Keratinocyte (primary cell): ENCODE measurements around the gene MRTO4. TPM values are rescaled to one million over a fixed set of nuclear protein-coding genes. Genes with fewer than 3 reads are reported as not detected.
"Not testable (repeated sequence)": the region's sequence is repeated elsewhere in the genome, so short reads cannot be mapped to it uniquely, and the experiment has no call there.

ENCODE experiments used
- DNase-seq: peaks from one replicate; pipeline ENCODE4 v3.0.0-alpha.2; 2011; ENCODE audit warnings: low read depth, missing footprints, low spot score
- FAIRE-seq: peaks from 2 replicates; lab custom pipeline; 2011; peaks lifted over from hg19 to GRCh38; lab: Jason Lieb, UNC
- H2AFZ ChIP-seq: 2 replicates; pipeline ENCODE4 v1.6.0; 2012; ENCODE audit warnings: low read length, control low read depth, inconsistent platforms; ENCODE audit not compliant: control insufficient read depth
- H3K27ac ChIP-seq: 2 replicates; pipeline ENCODE4 v1.5.1; 2011; ENCODE audit warnings: low read length; ENCODE audit not compliant: control insufficient read depth, insufficient read depth
- H3K27me3 ChIP-seq: 3 replicates; pipeline ENCODE4 v1.6.0; 2011; ENCODE audit warnings: low read length; ENCODE audit not compliant: control insufficient read depth, insufficient read depth; ENCODE audit errors: extremely low read depth
- H3K36me3 ChIP-seq, 2 experiments: 2 replicates in 1 of 2; 3 replicates in 1 of 2; pipeline ENCODE4 v1.5.1; 2011; ENCODE audit warnings: low read length in 2 of 2, mild to moderate bottlenecking in 1 of 2; ENCODE audit not compliant: control insufficient read depth in 2 of 2, insufficient read depth in 2 of 2; ENCODE audit errors: extremely low read depth in 1 of 2
- H3K4me1 ChIP-seq: 3 replicates; pipeline ENCODE4 v1.5.1; 2011; ENCODE audit warnings: low read length; ENCODE audit not compliant: control insufficient read depth, insufficient read depth; ENCODE audit errors: extremely low read depth
- H3K4me2 ChIP-seq: 3 replicates; pipeline ENCODE4 v1.6.0; 2011; ENCODE audit warnings: low read depth, low read length; ENCODE audit not compliant: control insufficient read depth, insufficient read depth; ENCODE audit errors: extremely low read depth
- H3K4me3 ChIP-seq, 3 experiments: fragments of 200-600 bp in 1 of 3; sonication (generic) in 1 of 3; 2 replicates in 2 of 3; 3 replicates in 1 of 3; pipeline ENCODE4 v1.5.1; 2011 to 2016; ENCODE audit warnings: low read length in 3 of 3, mild to moderate bottlenecking in 3 of 3, control low read depth in 2 of 3, inconsistent platforms in 1 of 3, low read depth in 1 of 3, mixed read lengths in 1 of 3, mixed run types in 1 of 3, moderate library complexity in 1 of 3; ENCODE audit not compliant: control insufficient read depth in 2 of 3, insufficient read depth in 2 of 3; ENCODE audit errors: extremely low read depth in 1 of 3
- H3K79me2 ChIP-seq: 2 replicates; pipeline ENCODE4 v1.6.0; 2012; ENCODE audit warnings: low read length; ENCODE audit not compliant: control insufficient read depth, insufficient read depth
- H3K9ac ChIP-seq: 3 replicates; pipeline ENCODE4 v1.6.0; 2011; ENCODE audit warnings: low read length; ENCODE audit not compliant: control insufficient read depth, insufficient read depth; ENCODE audit errors: extremely low read depth
- H3K9me1 ChIP-seq: 3 replicates; pipeline ENCODE4 v1.6.0; 2011; ENCODE audit warnings: low read length; ENCODE audit not compliant: control insufficient read depth, insufficient read depth; ENCODE audit errors: extremely low read depth
- H3K9me3 ChIP-seq: 2 replicates; pipeline ENCODE4 v1.5.1; 2012; ENCODE audit warnings: low read depth, low read length; ENCODE audit not compliant: control insufficient read depth
- H4K20me1 ChIP-seq: 3 replicates; pipeline ENCODE4 v1.6.0; 2011; ENCODE audit warnings: low read length; ENCODE audit not compliant: control insufficient read depth, insufficient read depth; ENCODE audit errors: extremely low read depth
- CTCF ChIP-seq, 3 experiments: IDR thresholded peaks in 1 of 3; conservative IDR thresholded peaks in 1 of 3; optimal IDR thresholded peaks in 1 of 3; 2 replicates in 2 of 3; 3 replicates in 1 of 3; pipeline versions ENCODE3 to v1.5.1; 2011; ENCODE audit warnings: low read length in 3 of 3, mild to moderate bottlenecking in 3 of 3, moderate library complexity in 2 of 3, control low read depth in 1 of 3, inconsistent platforms in 1 of 3; ENCODE audit not compliant: insufficient read depth in 2 of 3; ENCODE audit errors: extremely low read depth in 1 of 3
- EZH2 ChIP-seq: IDR thresholded peaks from one replicate; pipeline ENCODE4 v1.6.1; 2012; ENCODE audit warnings: inconsistent platforms, mild to moderate bottlenecking, low read length, moderate library complexity
- dilution Hi-C: fragments of 300-500 bp; cut with MboI; formaldehyde crosslinking; loops from one replicate; pipeline ENCODE4 v1.7.0; 2020; ENCODE audit warnings: low sequenced_read_pairs; ENCODE audit not compliant: extremely low pct_ligation_motif_present
- polyA plus RNA-seq, 5 experiments: library from polyadenylated mRNA; depleted of rRNA in 3 of 5; stranded (reverse) in 3 of 5; stranded (forward) in 1 of 5; unstranded in 1 of 5; fragments of >200 nt; gene quantifications; 1 replicate in 1 of 5; 2 replicates in 3 of 5; 3 replicates in 1 of 5; pipeline versions ENCODE4 v1.2.1 to v1.2.3, GENCODE V29; 2011 to 2012; ENCODE audit warnings: missing spikeins in 2 of 5, low read depth in 1 of 5, low replicate concordance in 1 of 5

Gene MRTO4
- polyA plus RNA-seq, 1 donor (not counting 4 experiments of a cell fraction or from before 2014, with no cell fraction given): 50.2 TPM

GRCh38 chr1:19229229-19229628 lies 22.4 kb upstream of the MRTO4 start:
- Histone ChIP-seq H2AFZ (no peak overlapping the region), H4K20me1 (no peaks in the 10 kb centered on the region), H3K4me2 (no peak overlapping the region), H3K79me2 (no peaks in the 10 kb centered on the region), H3K9ac (no peak overlapping the region), H3K9me3 (no peaks in the 10 kb centered on the region), H3K4me3 (no peak overlapping the region), H3K9me1 (no peaks in the 10 kb centered on the region), H3K27ac (no peak overlapping the region), H3K4me1 (no peaks in the 10 kb centered on the region), H3K36me3 (peaks cover 40 to 47% of the 10 kb centered on the region in 2 experiments), H3K27me3 (no peaks in the 10 kb centered on the region)
- DNase-seq: no peak
- dilution Hi-C loops: no loop called here
- no peak for FAIRE-seq
- TF ChIP-seq CTCF (optimal IDR thresholded peaks at IDR 0.05 in 1 of 3, IDR thresholded peaks at IDR 0.05 in 1 of 3, conservative IDR thresholded peaks at IDR 0.05 in 1 of 3; ENCODE audit: extremely low read depth in 1 of 3, insufficient read depth in 2 of 3, low read length in 3 of 3): no peak

- no peaks in the 10 kb centered on the region for H3K9me1 ChIP-seq
- dilution Hi-C loops: no loop called here
- H2AFZ ChIP-seq: no peak overlapping the region
- H3K36me3 ChIP-seq: peaks cover 40 to 42% of the 10 kb centered on the region in 2 experiments
- H3K27ac ChIP-seq: no peak overlapping the region
- no peak for FAIRE-seq
- H3K9me3 ChIP-seq: no peaks in the 10 kb centered on the region
- TF ChIP-seq CTCF (optimal IDR thresholded peaks at IDR 0.05 in 1 of 3, IDR thresholded peaks at IDR 0.05 in 1 of 3, conservative IDR thresholded peaks at IDR 0.05 in 1 of 3; ENCODE audit: extremely low read depth in 1 of 3, insufficient read depth in 2 of 3, low read length in 3 of 3) (no peak), EZH2 (no peak)
- H4K20me1 ChIP-seq: no peaks in the 10 kb centered on the region
- DNase-seq: no peak
- no peak overlapping the region for H3K4me2 ChIP-seq
- no peaks in the 10 kb centered on the region for H3K27me3 ChIP-seq
- H3K9ac ChIP-seq: no peak overlapping the region
- H3K79me2 ChIP-seq: no peaks in the 10 kb centered on the region
- H3K4me3 ChIP-seq: no peak overlapping the region
- H3K4me1 ChIP-seq: no peaks in the 10 kb centered on the region
Measured at GRCh38 chr1:19229828-19230325, 21.7 kb upstream of the MRTO4 start.

GRCh38 chr1:19231736-19232523 lies 19.7 kb upstream of the MRTO4 start:
- DNase-seq, H3K9ac ChIP-seq, FAIRE-seq, H3K4me1 ChIP-seq, H3K4me2 ChIP-seq, dilution Hi-C loops, H3K4me3 ChIP-seq, H3K27ac ChIP-seq, H3K79me2 ChIP-seq, H4K20me1 ChIP-seq, H2AFZ ChIP-seq, H3K9me1 ChIP-seq, H3K27me3 ChIP-seq, H3K9me3 ChIP-seq: not testable (repeated sequence)
- peaks cover 36 to 37% of the 10 kb centered on the region in 2 experiments for H3K36me3 ChIP-seq
